DND-41 (cell line): ENCODE data around the gene ITM2C.

Experiments used
- ATAC-seq: fragments of 200-7000 bp; cut with Tn5 transposase; 3 replicates; pipeline ENCODE4 v1.9.1; 2021; ENCODE audit warnings: low read depth; ENCODE audit not compliant: insufficient read depth
- DNase-seq: peaks from one replicate; pipeline ENCODE4 v3.0.0-alpha.2; 2020
- H2AFZ ChIP-seq: 2 replicates; pipeline ENCODE4 v1.6.0; 2012; ENCODE audit warnings: low read depth, low read length
- H3K27ac ChIP-seq: 2 replicates; pipeline ENCODE4 v1.5.1; 2012; ENCODE audit warnings: low read length, inconsistent platforms
- H3K27me3 ChIP-seq: fragments of 200-600 bp; sonication (generic); 2 replicates; pipeline ENCODE4 v1.6.0; 2012; ENCODE audit warnings: low read length, mild to moderate bottlenecking, inconsistent platforms; ENCODE audit not compliant: insufficient read depth, poor library complexity
- H3K36me3 ChIP-seq: 2 replicates; pipeline ENCODE4 v1.5.1; 2012; ENCODE audit warnings: low read length, inconsistent platforms; ENCODE audit not compliant: insufficient read depth
- H3K4me1 ChIP-seq: 2 replicates; pipeline ENCODE4 v1.5.1; 2012; ENCODE audit warnings: mild to moderate bottlenecking, low read length; ENCODE audit not compliant: insufficient read depth
- H3K4me2 ChIP-seq: 2 replicates; pipeline ENCODE4 v1.6.0; 2012; ENCODE audit warnings: mild to moderate bottlenecking, moderate library complexity, low read length, inconsistent platforms; ENCODE audit not compliant: insufficient read depth
- H3K4me3 ChIP-seq, 2 experiments: fragments of 200-600 bp in 1 of 2; shearing (Covaris generic) in 1 of 2; 2 replicates each; pipeline ENCODE4 v1.5.1; 2012 to 2016; ENCODE audit warnings: inconsistent platforms in 2 of 2, low read length in 2 of 2, mild to moderate bottlenecking in 2 of 2, low read depth in 1 of 2, moderate library complexity in 1 of 2
- H3K79me2 ChIP-seq: 2 replicates; pipeline ENCODE4 v1.6.0; 2012; ENCODE audit warnings: low read length, inconsistent platforms; ENCODE audit not compliant: insufficient read depth
- H3K9ac ChIP-seq: 2 replicates; pipeline ENCODE4 v1.6.0; 2012; ENCODE audit warnings: low read depth, mild to moderate bottlenecking, inconsistent platforms, low read length, moderate library complexity
- H3K9me3 ChIP-seq: 2 replicates; pipeline ENCODE4 v1.5.1; 2012; ENCODE audit warnings: low read length, moderate library complexity, mild to moderate bottlenecking, inconsistent platforms; ENCODE audit not compliant: insufficient read depth, severe bottlenecking
- H4K20me1 ChIP-seq: 2 replicates; pipeline ENCODE4 v1.6.0; 2012; ENCODE audit warnings: low read length; ENCODE audit not compliant: insufficient read depth
- EZH2 ChIP-seq: IDR thresholded peaks from 3 replicates; pipeline ENCODE4 v1.6.1; 2012; ENCODE audit warnings: borderline replicate concordance, low read depth, mild to moderate bottlenecking, moderate library complexity, low read length, inconsistent platforms; ENCODE audit not compliant: severe bottlenecking
- TF ChIP-seq, protein P1 (sequence below): IDR thresholded peaks from 2 replicates; pipeline ENCODE4 v1.5.1; 2012; ENCODE audit warnings: borderline replicate concordance, low read length, moderate library complexity, mild to moderate bottlenecking; ENCODE audit not compliant: poor library complexity, severe bottlenecking; ENCODE audit errors: extremely low read depth

The ITM2C gene

GRCh38 chr2:230827774-230828271 lies 36.9 kb upstream of the ITM2C start:
- H3K4me3 ChIP-seq = no peak overlapping the region
- H2AFZ ChIP-seq = no peak overlapping the region
- H3K79me2 ChIP-seq = no peaks in the 10 kb centered on the region
- H3K27ac ChIP-seq = no peak overlapping the region
- TF ChIP-seq EZH2 = no peak
- TF ChIP-seq, protein P1, sequence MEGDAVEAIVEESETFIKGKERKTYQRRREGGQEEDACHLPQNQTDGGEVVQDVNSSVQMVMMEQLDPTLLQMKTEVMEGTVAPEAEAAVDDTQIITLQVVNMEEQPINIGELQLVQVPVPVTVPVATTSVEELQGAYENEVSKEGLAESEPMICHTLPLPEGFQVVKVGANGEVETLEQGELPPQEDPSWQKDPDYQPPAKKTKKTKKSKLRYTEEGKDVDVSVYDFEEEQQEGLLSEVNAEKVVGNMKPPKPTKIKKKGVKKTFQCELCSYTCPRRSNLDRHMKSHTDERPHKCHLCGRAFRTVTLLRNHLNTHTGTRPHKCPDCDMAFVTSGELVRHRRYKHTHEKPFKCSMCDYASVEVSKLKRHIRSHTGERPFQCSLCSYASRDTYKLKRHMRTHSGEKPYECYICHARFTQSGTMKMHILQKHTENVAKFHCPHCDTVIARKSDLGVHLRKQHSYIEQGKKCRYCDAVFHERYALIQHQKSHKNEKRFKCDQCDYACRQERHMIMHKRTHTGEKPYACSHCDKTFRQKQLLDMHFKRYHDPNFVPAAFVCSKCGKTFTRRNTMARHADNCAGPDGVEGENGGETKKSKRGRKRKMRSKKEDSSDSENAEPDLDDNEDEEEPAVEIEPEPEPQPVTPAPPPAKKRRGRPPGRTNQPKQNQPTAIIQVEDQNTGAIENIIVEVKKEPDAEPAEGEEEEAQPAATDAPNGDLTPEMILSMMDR = no peak
- no peak for DNase-seq
- H4K20me1 ChIP-seq = no peaks in the 10 kb centered on the region
- peaks cover 3% of the 10 kb centered on the region for H3K27me3 ChIP-seq
- no peaks in the 10 kb centered on the region for H3K9me3 ChIP-seq
- H3K4me1 ChIP-seq = peaks cover 7% of the 10 kb centered on the region
- H3K9ac ChIP-seq = no peak overlapping the region
- H3K4me2 ChIP-seq = no peak overlapping the region
- no peaks in the 10 kb centered on the region for H3K36me3 ChIP-seq
- ATAC-seq = no peak

- TF ChIP-seq, protein P1 = no peak
- no peak for TF ChIP-seq EZH2
- peaks cover 3% of the 10 kb centered on the region for H3K27me3 ChIP-seq
- no peak overlapping the region for H3K27ac ChIP-seq
- ATAC-seq (no peak), DNase-seq (no peak)
- no peak overlapping the region for H3K9ac ChIP-seq
- no peak overlapping the region for H3K4me2 ChIP-seq
- H2AFZ ChIP-seq = no peak overlapping the region
- no peaks in the 10 kb centered on the region for H3K36me3 ChIP-seq
- H3K4me1 ChIP-seq = peaks cover 7% of the 10 kb centered on the region
- H3K4me3 ChIP-seq = no peak overlapping the region
- H3K79me2 ChIP-seq = no peaks in the 10 kb centered on the region
- H3K9me3 ChIP-seq = no peaks in the 10 kb centered on the region
- H4K20me1 ChIP-seq = no peaks in the 10 kb centered on the region
Observed at GRCh38 chr2:230828272-230828961, 36.3 kb upstream of the ITM2C start.

DNA sequence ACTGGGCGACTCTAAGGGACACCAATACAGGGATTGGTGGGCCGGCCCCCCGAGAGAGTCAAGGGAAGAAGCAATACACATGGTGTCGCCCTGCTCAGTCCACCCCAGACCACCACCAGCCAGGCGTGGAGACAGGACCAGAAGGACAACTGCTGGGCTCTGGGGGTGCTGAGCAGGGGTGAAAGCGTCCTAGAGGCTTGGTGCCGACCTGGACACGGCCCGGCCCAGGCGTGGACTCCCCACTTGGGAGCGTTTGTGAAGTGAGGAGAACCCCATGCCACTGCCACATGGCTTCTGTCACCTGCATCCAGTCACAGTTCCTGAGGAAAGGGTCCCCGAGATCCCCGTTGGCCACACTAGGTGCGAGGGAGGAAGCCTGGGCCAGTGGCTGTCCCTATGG lies 35.4 kb upstream of the ITM2C start:
- H3K9me3 ChIP-seq = no peaks in the 10 kb centered on the region
- no peak overlapping the region for H2AFZ ChIP-seq
- no peak for ATAC-seq
- H3K4me2 ChIP-seq = no peak overlapping the region
- no peak for TF ChIP-seq EZH2
- TF ChIP-seq, protein P1 = no peak
- no peak overlapping the region for H3K4me3 ChIP-seq
- peaks cover 3% of the 10 kb centered on the region for H3K27me3 ChIP-seq
- H3K36me3 ChIP-seq = no peaks in the 10 kb centered on the region
- H3K4me1 ChIP-seq = peaks cover 3% of the 10 kb centered on the region
- H4K20me1 ChIP-seq = no peaks in the 10 kb centered on the region
- DNase-seq = no peak
- no peak overlapping the region for H3K27ac ChIP-seq
- no peaks in the 10 kb centered on the region for H3K79me2 ChIP-seq
- no peak overlapping the region for H3K9ac ChIP-seq
